GM23248 (cell line): Measurements from ENCODE around the gene SLC17A2. TPM values are rescaled to one million over a fixed set of nuclear protein-coding genes. Genes with fewer than 3 reads are reported as not detected.

Experiments used
- DNase-seq: peaks from one replicate; pipeline ENCODE4 v3.0.0-alpha.2; 2015
- H2AFZ ChIP-seq: fragments of 200-600 bp; sonication (generic); 2 replicates; pipeline ENCODE4 v1.6.1; 2016; ENCODE audit warnings: antibody characterized with exemption
- H3F3A ChIP-seq: fragments of 200-600 bp; sonication (generic); 2 replicates; pipeline ENCODE4 v1.6.1; 2016; ENCODE audit warnings: mild to moderate bottlenecking, antibody characterized with exemption, mixed run types; ENCODE audit not compliant: insufficient read depth
- H3K27ac ChIP-seq: fragments of 200-600 bp; sonication (generic); 2 replicates; pipeline ENCODE4 v1.5.1; 2016; ENCODE audit warnings: mild to moderate bottlenecking
- H3K27me3 ChIP-seq: fragments of 200-600 bp; sonication (generic); replicated peaks from 2 replicates; pipeline ENCODE4 v1.6.1; 2016; ENCODE audit warnings: mild to moderate bottlenecking; ENCODE audit not compliant: insufficient read depth
- H3K36me3 ChIP-seq: fragments of 200-600 bp; sonication (generic); 2 replicates; pipeline ENCODE4 v1.6.1; 2016; ENCODE audit warnings: low read depth, mild to moderate bottlenecking
- H3K4me1 ChIP-seq: fragments of 200-600 bp; sonication (generic); 2 replicates; pipeline ENCODE4 v1.6.1; 2016; ENCODE audit warnings: mild to moderate bottlenecking; ENCODE audit not compliant: insufficient read depth
- H3K4me2 ChIP-seq: fragments of 200-600 bp; sonication (generic); one replicate; pipeline ENCODE4 v1.6.1; 2016; ENCODE audit warnings: mild to moderate bottlenecking; ENCODE audit not compliant: unreplicated experiment
- H3K4me3 ChIP-seq: fragments of 200-600 bp; sonication (generic); 2 replicates; pipeline ENCODE4 v1.5.1; 2016; ENCODE audit warnings: mild to moderate bottlenecking
- H3K79me2 ChIP-seq: fragments of 200-600 bp; sonication (generic); 2 replicates; pipeline ENCODE4 v1.6.1; 2016; ENCODE audit warnings: mild to moderate bottlenecking; ENCODE audit not compliant: insufficient read depth
- H3K9ac ChIP-seq: fragments of 200-600 bp; sonication (generic); 2 replicates; pipeline ENCODE4 v1.6.1; 2016; ENCODE audit warnings: mild to moderate bottlenecking
- H3K9me2 ChIP-seq: fragments of 200-600 bp; sonication (generic); 2 replicates; pipeline ENCODE4 v1.6.1; 2016; ENCODE audit warnings: mixed run types, mild to moderate bottlenecking, moderate library complexity; ENCODE audit not compliant: insufficient read depth
- H3K9me3 ChIP-seq: fragments of 200-600 bp; sonication (generic); one replicate; pipeline ENCODE4 v1.6.1; 2017; ENCODE audit warnings: low read depth
- H4K20me1 ChIP-seq: fragments of 200-600 bp; sonication (generic); 2 replicates; pipeline ENCODE4 v1.6.0; 2016; ENCODE audit not compliant: insufficient read depth
- EZH2 ChIP-seq: fragments of 200-600 bp; sonication (generic); IDR thresholded peaks from 2 replicates; pipeline ENCODE4 v1.6.1; 2018; ENCODE audit warnings: antibody characterized with exemption, mild to moderate bottlenecking; ENCODE audit not compliant: insufficient read depth, poor library complexity, severe bottlenecking
- EZH2phosphoT487 ChIP-seq: fragments of 200-600 bp; sonication (generic); IDR thresholded peaks from 2 replicates; pipeline ENCODE4 v1.6.1; 2018; ENCODE audit warnings: antibody characterized with exemption, moderate library complexity, mild to moderate bottlenecking, low read depth; ENCODE audit not compliant: insufficient read depth
- WGBS, 2 experiments: methylation state at CpG; one replicate each; pipeline ENCODE4 v1.1.6; 2015 to 2017; ENCODE audit warnings: low lambda C conversion rate in 2 of 2, low coverage in 1 of 2; ENCODE audit errors: missing lambda C conversion rate in 2 of 2; 5-methylcytosine and 5-hydroxymethylcytosine counted together
- in situ Hi-C: fragments of 300-500 bp; cut with MboI; formaldehyde crosslinking; loops from 2 replicates; pipeline ENCODE4 v1.15.0; 2020
- polyA plus RNA-seq: library from polyadenylated mRNA; unstranded; fragments of >200 nt; fragmentation: Nextera tagmentation; extraction: Ambion mirVana; gene quantifications from 2 replicates; pipeline ENCODE4 v1.2.1, GENCODE V29; 2016
- total RNA-seq: library from RNA; depleted of rRNA; stranded (reverse); fragments of >200 nt; shearing (Covaris generic); gene quantifications from 2 replicates; pipeline ENCODE4 v1.2.3, GENCODE V29; 2014

SLC17A2 gene
- total and polyA plus RNA-seq, 2 experiments from 2014 or later, result not detected

DNA sequence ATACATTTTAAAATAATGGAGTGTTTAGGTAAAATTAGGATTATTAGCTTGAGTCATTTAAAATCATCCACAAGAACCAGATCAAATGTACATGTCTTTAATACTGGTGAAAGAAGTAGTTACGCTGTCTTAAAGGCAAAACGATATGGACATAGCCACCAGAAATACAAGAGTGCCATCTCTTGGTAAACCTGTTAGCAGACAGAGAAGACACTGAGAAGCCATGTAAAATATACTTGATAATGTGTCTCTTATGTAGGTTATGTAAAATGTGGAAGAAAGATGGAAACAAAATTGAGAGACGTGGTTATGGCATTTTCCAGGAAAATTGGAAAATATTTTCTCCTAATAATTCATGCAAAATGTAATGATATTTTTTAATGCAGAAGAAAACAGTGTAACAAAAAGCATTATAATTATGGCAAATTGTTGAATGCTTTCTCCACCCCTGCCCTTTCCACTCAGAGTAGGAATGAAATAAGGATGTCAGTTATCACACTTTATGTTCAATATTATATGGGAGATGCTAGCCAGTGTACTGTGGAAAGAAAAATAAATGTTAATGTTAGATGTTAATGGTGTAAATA, 12.2 kb upstream of the SLC17A2 start:
- Histone ChIP-seq H3K9me3 (no peaks in the 10 kb centered on the region), H3K27me3 (no peaks in the 10 kb centered on the region), H3K27ac (no peak overlapping the region), H4K20me1 (no peaks in the 10 kb centered on the region), H3K79me2 (no peaks in the 10 kb centered on the region), H3K9me2 (no peaks in the 10 kb centered on the region), H3K4me1 (no peaks in the 10 kb centered on the region), H3K4me3 (no peak overlapping the region), H3F3A (no peaks in the 10 kb centered on the region), H3K9ac (no peak overlapping the region), H3K4me2 (no peak overlapping the region), H3K36me3 (no peaks in the 10 kb centered on the region), H2AFZ (no peak overlapping the region)
- DNase-seq, result peak; percentile 54
- no peak for TF ChIP-seq EZH2phosphoT487
- TF ChIP-seq EZH2, result no peak
- in situ Hi-C loops, result no loop called here
- 7 to 10% methylated on average over 3 of the region's 3 CpGs for WGBS, 2 experiments

- in situ Hi-C loops, result no loop called here
- H3F3A ChIP-seq, result no peaks in the 10 kb centered on the region
- H3K9me2 ChIP-seq, result no peaks in the 10 kb centered on the region
- H3K4me3 ChIP-seq, result no peak overlapping the region
- no peaks in the 10 kb centered on the region for H3K9me3 ChIP-seq
- WGBS, 2 experiments, result 36 to 42% methylated on average over 2 of the region's 2 CpGs
- H3K36me3 ChIP-seq, result no peaks in the 10 kb centered on the region
- no peaks in the 10 kb centered on the region for H4K20me1 ChIP-seq
- no peak overlapping the region for H3K4me2 ChIP-seq
- no peak for DNase-seq
- H3K27me3 ChIP-seq, result no peaks in the 10 kb centered on the region
- no peaks in the 10 kb centered on the region for H3K79me2 ChIP-seq
- H2AFZ ChIP-seq, result no peak overlapping the region
- H3K9ac ChIP-seq, result no peak overlapping the region
- TF ChIP-seq EZH2phosphoT487 (no peak), EZH2 (no peak)
- no peak overlapping the region for H3K27ac ChIP-seq
- no peaks in the 10 kb centered on the region for H3K4me1 ChIP-seq
Observed at GRCh38 chr6:25939593-25939992, 9.1 kb upstream of the SLC17A2 start.

GRCh38 chr6:25935953-25936352, 5.5 kb upstream of the SLC17A2 start:
- Histone ChIP-seq H3F3A (no peaks in the 10 kb centered on the region), H2AFZ (no peak overlapping the region; the same call in 1 of the 2 replicates), H3K9me2 (no peaks in the 10 kb centered on the region), H3K27me3 (no peaks in the 10 kb centered on the region), H3K9ac (no peak overlapping the region), H3K4me2 (no peak overlapping the region), H3K4me3 (no peak overlapping the region), H3K4me1 (no peaks in the 10 kb centered on the region), H3K36me3 (no peaks in the 10 kb centered on the region), H3K27ac (no peak overlapping the region), H3K79me2 (no peaks in the 10 kb centered on the region), H3K9me3 (no peaks in the 10 kb centered on the region), H4K20me1 (no peaks in the 10 kb centered on the region)
- in situ Hi-C loops, result no loop called here
- DNase-seq, result no peak
- TF ChIP-seq EZH2, result no peak
- no peak for TF ChIP-seq EZH2phosphoT487
- WGBS, 2 experiments, result 75 to 79% methylated on average over 5 of the region's 5 CpGs

DNA sequence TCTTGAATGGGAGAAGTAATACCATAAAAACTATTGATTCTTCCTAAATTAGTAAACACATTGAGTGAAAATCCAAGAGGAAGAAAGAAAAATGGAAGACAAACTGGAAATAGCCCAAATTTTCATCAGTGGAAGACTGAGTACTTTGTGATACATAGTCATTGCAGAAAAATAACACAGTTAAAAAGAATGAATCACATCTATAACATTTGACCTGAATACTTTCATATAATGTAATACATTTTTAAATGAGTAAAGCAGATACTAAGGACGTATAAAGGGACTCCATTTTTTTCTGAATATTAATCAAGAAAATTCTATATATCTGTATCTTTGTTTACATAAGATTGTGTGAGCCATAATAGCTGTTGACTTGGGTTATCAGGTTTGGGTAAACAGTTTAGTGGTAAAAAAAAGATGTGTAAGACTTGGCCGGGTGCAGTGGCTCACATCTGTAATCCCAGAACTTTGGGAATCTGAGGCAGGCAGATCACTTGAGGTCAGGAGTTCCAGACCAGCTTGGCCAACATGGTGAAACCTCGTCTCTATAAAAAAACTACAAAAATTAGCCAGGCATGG, 4.3 kb upstream of the SLC17A2 start:
- DNase-seq, result peak; percentile 32
- in situ Hi-C loops, result no loop called here

More for the DNA sequence above, 4.3 kb upstream of the SLC17A2 start:
- Histone ChIP-seq H2AFZ (no peak overlapping the region), H3F3A (no peaks in the 10 kb centered on the region), H3K4me2 (no peak overlapping the region), H3K9ac (no peak overlapping the region), H3K27me3 (no peaks in the 10 kb centered on the region), H3K27ac (no peak overlapping the region), H3K4me1 (no peaks in the 10 kb centered on the region), H3K9me3 (no peaks in the 10 kb centered on the region), H3K79me2 (no peaks in the 10 kb centered on the region), H3K9me2 (no peaks in the 10 kb centered on the region), H4K20me1 (no peaks in the 10 kb centered on the region), H3K4me3 (no peak overlapping the region), H3K36me3 (no peaks in the 10 kb centered on the region)
- 59 to 62% methylated on average over 3 of the region's 3 CpGs for WGBS, 2 experiments
- no peak for TF ChIP-seq EZH2
- TF ChIP-seq EZH2phosphoT487, result no peak
